HepG2 (cell line): ENCODE measurements around the gene RANBP3. TPM values are rescaled to one million over a fixed set of nuclear protein-coding genes. Genes with fewer than 3 reads are reported as not detected.

Experiments used
- CBFB ChIP-seq: sonication (generic); formaldehyde crosslinking; IDR thresholded peaks from 2 replicates; pipeline ENCODE4 v1.4.0; 2020; ENCODE audit warnings: missing genetic modification reagents
- JUND ChIP-seq: sonication (generic); formaldehyde crosslinking; IDR thresholded peaks from 2 replicates; pipeline ENCODE4 v1.8.0; 2022; ENCODE audit warnings: mild to moderate bottlenecking, missing genetic modification reagents
- NFE2L2 ChIP-seq: fragments of 150-350 bp; IDR thresholded peaks from 2 replicates; pipeline ENCODE4 v1.6.1; 2014; ENCODE audit warnings: low read length
- RNF2 ChIP-seq: fragments of 450-650 bp; conservative IDR thresholded peaks from 2 replicates; pipeline ENCODE4 v1.6.1; 2016; ENCODE audit warnings: low read depth
- SIN3B ChIP-seq: fragments of 150-350 bp; IDR thresholded peaks from 2 replicates; pipeline ENCODE4 v1.6.1; 2014; ENCODE audit warnings: low read length
- SP140L ChIP-seq: sonication (generic); formaldehyde crosslinking; IDR thresholded peaks from 2 replicates; pipeline ENCODE4 v1.4.0; 2020; ENCODE audit warnings: missing genetic modification reagents, borderline replicate concordance
- TAF1 ChIP-seq: sonication (generic); formaldehyde crosslinking; IDR thresholded peaks from 2 replicates; pipeline ENCODE4 v1.4.0; 2020; ENCODE audit warnings: missing genetic modification reagents
- TBP ChIP-seq: sonication (generic); formaldehyde crosslinking; IDR thresholded peaks from 2 replicates; pipeline ENCODE4 v1.5.0; 2020; ENCODE audit warnings: missing genetic modification reagents
- THYN1 ChIP-seq: sonication (generic); formaldehyde crosslinking; IDR thresholded peaks from 2 replicates; pipeline ENCODE4 v1.8.1; 2023; ENCODE audit warnings: low read depth, mild to moderate bottlenecking, moderate library complexity, missing genetic modification reagents, borderline replicate concordance
- ZFP41 ChIP-seq: sonication (generic); formaldehyde crosslinking; IDR thresholded peaks from 2 replicates; pipeline ENCODE4 v1.4.0; 2020; ENCODE audit warnings: mild to moderate bottlenecking, missing genetic modification reagents, borderline replicate concordance
- ZFY ChIP-seq: sonication (generic); formaldehyde crosslinking; IDR thresholded peaks from 2 replicates; pipeline ENCODE4 v1.4.0; 2020; ENCODE audit warnings: missing genetic modification reagents
- ZNF33B ChIP-seq: sonication (generic); formaldehyde crosslinking; IDR thresholded peaks from 2 replicates; pipeline ENCODE4 v1.5.1; 2020; ENCODE audit warnings: mild to moderate bottlenecking, missing genetic modification reagents
- ZNF564 ChIP-seq: sonication (generic); formaldehyde crosslinking; IDR thresholded peaks from 2 replicates; pipeline ENCODE4 v1.8.1; 2023; ENCODE audit warnings: mild to moderate bottlenecking, missing genetic modification reagents
- ZNF746 ChIP-seq: sonication (generic); formaldehyde crosslinking; IDR thresholded peaks from 2 replicates; pipeline ENCODE4 v1.8.0; 2022; ENCODE audit warnings: mild to moderate bottlenecking, missing genetic modification reagents
- ZNF775 ChIP-seq: sonication (generic); formaldehyde crosslinking; IDR thresholded peaks from 2 replicates; pipeline ENCODE4 v1.4.0; 2020; ENCODE audit warnings: missing genetic modification reagents, mild to moderate bottlenecking, moderate library complexity, borderline replicate concordance
- ZSCAN31 ChIP-seq: sonication (generic); formaldehyde crosslinking; IDR thresholded peaks from 2 replicates; pipeline ENCODE4 v1.5.0; 2020; ENCODE audit warnings: low read depth, mild to moderate bottlenecking, missing genetic modification reagents
- polyA plus RNA-seq, 8 experiments: library from polyadenylated mRNA; depleted of rRNA in 3 of 8; stranded (reverse) in 7 of 8; unstranded in 1 of 8; fragments of >200 nt; fragmentation: Illumina TruSeq in 4 of 8; extraction: Trizol in 4 of 8; gene quantifications; 2 replicates each; pipeline versions ENCODE4 v1.2.1 to v1.2.3, GENCODE V29; 2011 to 2016; ENCODE audit warnings: low read depth in 4 of 8, missing spikeins in 1 of 8, mixed read lengths in 1 of 8; ENCODE audit not compliant: insufficient read depth in 1 of 8
- total RNA-seq, 5 experiments: library from RNA; depleted of rRNA; stranded (reverse); fragments of >200 nt; fragmentation: Illumina TruSeq; extraction: Trizol; gene quantifications; 2 replicates each; pipeline ENCODE4 v1.2.3, GENCODE V29; 2016; ENCODE audit warnings: low read depth in 1 of 5
- TF ChIP-seq, protein P1 (sequence below): sonication (generic); formaldehyde crosslinking; IDR thresholded peaks from 2 replicates; pipeline ENCODE4 v1.5.0; 2020; ENCODE audit warnings: mild to moderate bottlenecking, missing genetic modification reagents
- TF ChIP-seq, protein P2 (sequence below): sonication (generic); formaldehyde crosslinking; IDR thresholded peaks from 2 replicates; pipeline ENCODE4 v1.8.0; 2022; ENCODE audit warnings: missing genetic modification reagents, low read depth, mild to moderate bottlenecking, borderline replicate concordance
- TF ChIP-seq, protein P3 (sequence below): fragments of 450-650 bp; IDR thresholded peaks from 2 replicates; pipeline ENCODE4 v1.6.1; 2016
- TF ChIP-seq, protein P4 (sequence below): IDR thresholded peaks from 2 replicates; pipeline ENCODE4 v1.6.1; 2012; ENCODE audit warnings: low read length, improper control_type of control experiment
- TF ChIP-seq, protein P5 (sequence below): sonication (generic); formaldehyde crosslinking; conservative IDR thresholded peaks from 2 replicates; pipeline ENCODE4 v1.4.0; 2020; ENCODE audit warnings: missing genetic modification reagents

RANBP3 gene
- total and polyA plus RNA-seq, 2 of the 13 experiments (the other 11 are each of a cell fraction or from before 2014, with no cell fraction given) = 39.5 to 149 TPM

DNA sequence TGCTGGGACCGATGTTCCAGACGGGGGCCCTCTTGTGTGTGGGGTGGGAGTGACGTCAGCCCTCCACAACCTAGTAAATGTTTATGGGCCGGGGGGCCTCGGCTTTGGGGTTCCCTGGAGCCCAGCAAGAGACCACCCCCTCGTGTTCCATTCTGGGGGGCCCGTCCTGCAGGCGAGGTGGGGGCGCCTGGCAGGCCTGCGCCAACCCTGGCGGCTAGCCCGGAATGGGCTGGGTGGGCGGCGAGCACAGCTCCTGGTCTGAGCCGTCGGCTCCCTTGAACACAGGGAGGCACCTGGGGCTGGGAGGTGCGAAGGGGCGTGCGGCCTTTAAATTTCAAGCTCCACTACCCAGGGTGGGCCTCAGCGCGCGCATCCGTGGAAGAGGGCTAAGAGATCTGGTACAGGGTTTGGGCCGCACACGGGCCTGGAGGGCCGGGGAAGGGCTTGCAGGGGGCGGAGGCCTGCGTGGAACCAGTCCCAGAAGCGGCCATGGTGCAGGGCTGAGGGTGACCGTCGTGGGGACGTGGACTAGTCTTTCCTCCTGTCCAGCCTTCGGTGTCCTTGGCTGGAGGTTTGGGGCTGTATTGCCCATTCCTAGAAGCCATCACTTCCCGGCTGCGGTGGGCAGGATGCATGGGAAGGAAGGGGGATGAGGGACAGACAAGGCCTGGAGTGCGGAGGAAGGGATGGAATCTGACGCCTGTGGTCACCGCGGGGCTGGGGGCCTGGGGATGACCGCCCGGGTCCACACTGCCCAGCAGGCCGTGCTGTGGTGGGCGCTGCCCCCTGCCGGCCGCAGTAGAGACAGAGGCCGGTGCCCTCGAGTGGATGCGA, 85.8 kb downstream of the RANBP3 start (continued):
- TF ChIP-seq, protein P1, sequence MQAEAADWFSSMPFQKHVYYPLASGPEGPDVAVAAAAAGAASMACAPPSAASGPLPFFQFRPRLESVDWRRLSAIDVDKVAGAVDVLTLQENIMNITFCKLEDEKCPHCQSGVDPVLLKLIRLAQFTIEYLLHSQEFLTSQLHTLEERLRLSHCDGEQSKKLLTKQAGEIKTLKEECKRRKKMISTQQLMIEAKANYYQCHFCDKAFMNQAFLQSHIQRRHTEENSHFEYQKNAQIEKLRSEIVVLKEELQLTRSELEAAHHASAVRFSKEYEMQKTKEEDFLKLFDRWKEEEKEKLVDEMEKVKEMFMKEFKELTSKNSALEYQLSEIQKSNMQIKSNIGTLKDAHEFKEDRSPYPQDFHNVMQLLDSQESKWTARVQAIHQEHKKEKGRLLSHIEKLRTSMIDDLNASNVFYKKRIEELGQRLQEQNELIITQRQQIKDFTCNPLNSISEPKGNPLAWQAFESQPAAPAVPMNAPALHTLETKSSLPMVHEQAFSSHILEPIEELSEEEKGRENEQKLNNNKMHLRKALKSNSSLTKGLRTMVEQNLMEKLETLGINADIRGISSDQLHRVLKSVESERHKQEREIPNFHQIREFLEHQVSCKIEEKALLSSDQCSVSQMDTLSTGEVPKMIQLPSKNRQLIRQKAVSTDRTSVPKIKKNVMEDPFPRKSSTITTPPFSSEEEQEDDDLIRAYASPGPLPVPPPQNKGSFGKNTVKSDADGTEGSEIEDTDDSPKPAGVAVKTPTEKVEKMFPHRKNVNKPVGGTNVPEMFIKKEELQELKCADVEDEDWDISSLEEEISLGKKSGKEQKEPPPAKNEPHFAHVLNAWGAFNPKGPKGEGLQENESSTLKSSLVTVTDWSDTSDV (CRISPR knock-in tag) = no peak
- TF ChIP-seq THYN1 (CRISPR knock-in tag) (no peak), JUND (peak; percentile 60; the same call in 1 of the 2 replicates), ZFY (CRISPR knock-in tag) (peak; percentile 48; the same call in 1 of the 2 replicates), SP140L (no peak), ZNF775 (CRISPR knock-in tag) (no peak), RNF2 (no peak), ZFP41 (CRISPR knock-in tag) (no peak), CBFB (peak; percentile 59; the same call in 1 of the 2 replicates), ZSCAN31 (CRISPR knock-in tag) (no peak), ZNF33B (no peak), NFE2L2 (no peak), TAF1 (CRISPR knock-in tag) (no peak), ZNF746 (CRISPR knock-in tag) (no peak), ZNF564 (no peak), TBP (no peak), SIN3B (no peak)
- TF ChIP-seq, protein P2, sequence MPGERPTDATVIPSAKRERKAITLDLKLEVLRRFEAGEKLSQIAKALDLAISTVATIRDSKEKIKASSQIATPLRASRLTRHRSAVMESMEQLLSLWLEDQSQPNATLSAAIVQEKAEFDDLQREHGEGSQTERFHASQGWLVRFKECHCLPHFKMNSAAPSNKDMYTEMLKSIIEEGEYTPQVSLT (CRISPR knock-in tag) = no peak
- TF ChIP-seq, protein P3, sequence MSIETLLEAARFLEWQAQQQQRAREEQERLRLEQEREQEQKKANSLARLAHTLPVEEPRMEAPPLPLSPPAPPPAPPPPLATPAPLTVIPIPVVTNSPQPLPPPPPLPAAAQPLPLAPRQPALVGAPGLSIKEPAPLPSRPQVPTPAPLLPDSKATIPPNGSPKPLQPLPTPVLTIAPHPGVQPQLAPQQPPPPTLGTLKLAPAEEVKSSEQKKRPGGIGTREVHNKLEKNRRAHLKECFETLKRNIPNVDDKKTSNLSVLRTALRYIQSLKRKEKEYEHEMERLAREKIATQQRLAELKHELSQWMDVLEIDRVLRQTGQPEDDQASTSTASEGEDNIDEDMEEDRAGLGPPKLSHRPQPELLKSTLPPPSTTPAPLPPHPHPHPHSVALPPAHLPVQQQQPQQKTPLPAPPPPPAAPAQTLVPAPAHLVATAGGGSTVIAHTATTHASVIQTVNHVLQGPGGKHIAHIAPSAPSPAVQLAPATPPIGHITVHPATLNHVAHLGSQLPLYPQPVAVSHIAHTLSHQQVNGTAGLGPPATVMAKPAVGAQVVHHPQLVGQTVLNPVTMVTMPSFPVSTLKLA = no peak
- TF ChIP-seq, protein P4, sequence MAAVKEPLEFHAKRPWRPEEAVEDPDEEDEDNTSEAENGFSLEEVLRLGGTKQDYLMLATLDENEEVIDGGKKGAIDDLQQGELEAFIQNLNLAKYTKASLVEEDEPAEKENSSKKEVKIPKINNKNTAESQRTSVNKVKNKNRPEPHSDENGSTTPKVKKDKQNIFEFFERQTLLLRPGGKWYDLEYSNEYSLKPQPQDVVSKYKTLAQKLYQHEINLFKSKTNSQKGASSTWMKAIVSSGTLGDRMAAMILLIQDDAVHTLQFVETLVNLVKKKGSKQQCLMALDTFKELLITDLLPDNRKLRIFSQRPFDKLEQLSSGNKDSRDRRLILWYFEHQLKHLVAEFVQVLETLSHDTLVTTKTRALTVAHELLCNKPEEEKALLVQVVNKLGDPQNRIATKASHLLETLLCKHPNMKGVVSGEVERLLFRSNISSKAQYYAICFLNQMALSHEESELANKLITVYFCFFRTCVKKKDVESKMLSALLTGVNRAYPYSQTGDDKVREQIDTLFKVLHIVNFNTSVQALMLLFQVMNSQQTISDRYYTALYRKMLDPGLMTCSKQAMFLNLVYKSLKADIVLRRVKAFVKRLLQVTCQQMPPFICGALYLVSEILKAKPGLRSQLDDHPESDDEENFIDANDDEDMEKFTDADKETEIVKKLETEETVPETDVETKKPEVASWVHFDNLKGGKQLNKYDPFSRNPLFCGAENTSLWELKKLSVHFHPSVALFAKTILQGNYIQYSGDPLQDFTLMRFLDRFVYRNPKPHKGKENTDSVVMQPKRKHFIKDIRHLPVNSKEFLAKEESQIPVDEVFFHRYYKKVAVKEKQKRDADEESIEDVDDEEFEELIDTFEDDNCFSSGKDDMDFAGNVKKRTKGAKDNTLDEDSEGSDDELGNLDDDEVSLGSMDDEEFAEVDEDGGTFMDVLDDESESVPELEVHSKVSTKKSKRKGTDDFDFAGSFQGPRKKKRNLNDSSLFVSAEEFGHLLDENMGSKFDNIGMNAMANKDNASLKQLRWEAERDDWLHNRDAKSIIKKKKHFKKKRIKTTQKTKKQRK = no peak
- TF ChIP-seq, protein P5, sequence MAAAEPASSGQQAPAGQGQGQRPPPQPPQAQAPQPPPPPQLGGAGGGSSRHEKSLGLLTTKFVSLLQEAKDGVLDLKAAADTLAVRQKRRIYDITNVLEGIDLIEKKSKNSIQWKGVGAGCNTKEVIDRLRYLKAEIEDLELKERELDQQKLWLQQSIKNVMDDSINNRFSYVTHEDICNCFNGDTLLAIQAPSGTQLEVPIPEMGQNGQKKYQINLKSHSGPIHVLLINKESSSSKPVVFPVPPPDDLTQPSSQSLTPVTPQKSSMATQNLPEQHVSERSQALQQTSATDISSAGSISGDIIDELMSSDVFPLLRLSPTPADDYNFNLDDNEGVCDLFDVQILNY = no peak
